ENCODE measurements around the gene ERMP1. TPM values are rescaled to one million over a fixed set of nuclear protein-coding genes. Genes with fewer than 3 reads are reported as not detected.

ERMP1 gene
- total and polyA plus RNA-seq, 10 of the 15 experiments (the other 5 are each of a cell fraction or from before 2014, with no cell fraction given), result 2.4 to 42.1 (median 8.1) TPM

GRCh38 chr9:5870020-5870339, 37.1 kb upstream of the ERMP1 start (continued):
- TF ChIP-seq ZBTB11 (CRISPR knock-in tag; IDR thresholded peaks at IDR 0.05), result no peak
- TF ChIP-seq, protein P1, sequence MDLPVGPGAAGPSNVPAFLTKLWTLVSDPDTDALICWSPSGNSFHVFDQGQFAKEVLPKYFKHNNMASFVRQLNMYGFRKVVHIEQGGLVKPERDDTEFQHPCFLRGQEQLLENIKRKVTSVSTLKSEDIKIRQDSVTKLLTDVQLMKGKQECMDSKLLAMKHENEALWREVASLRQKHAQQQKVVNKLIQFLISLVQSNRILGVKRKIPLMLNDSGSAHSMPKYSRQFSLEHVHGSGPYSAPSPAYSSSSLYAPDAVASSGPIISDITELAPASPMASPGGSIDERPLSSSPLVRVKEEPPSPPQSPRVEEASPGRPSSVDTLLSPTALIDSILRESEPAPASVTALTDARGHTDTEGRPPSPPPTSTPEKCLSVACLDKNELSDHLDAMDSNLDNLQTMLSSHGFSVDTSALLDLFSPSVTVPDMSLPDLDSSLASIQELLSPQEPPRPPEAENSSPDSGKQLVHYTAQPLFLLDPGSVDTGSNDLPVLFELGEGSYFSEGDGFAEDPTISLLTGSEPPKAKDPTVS (IDR thresholded peaks at IDR 0.05; ENCODE audit: low read depth, low read length), result no peak
- no peak for TF ChIP-seq JUNB (IDR thresholded peaks at IDR 0.05)
- TF ChIP-seq POLR2A (IDR thresholded peaks at IDR 0.05; ENCODE audit: low read depth, low read length), result no peak
- TF ChIP-seq SIN3A (IDR thresholded peaks at IDR 0.05; ENCODE audit: low read depth, low read length), result no peak
- no peak for TF ChIP-seq NKRF (conservative IDR thresholded peaks at IDR 0.05)

Data from GM12878 (cell line).